Osteoblast (primary cell): Measurements from ENCODE around the gene COL23A1. TPM values are rescaled to one million over a fixed set of nuclear protein-coding genes. Genes with fewer than 3 reads are reported as not detected.

ENCODE experiments used
- DNase-seq: peaks from one replicate; pipeline ENCODE4 v3.0.0; 2011; ENCODE audit warnings: low spot score, mixed read lengths; ENCODE audit not compliant: insufficient read length; ENCODE audit errors: missing footprints
- H2AFZ ChIP-seq: 2 replicates; pipeline ENCODE4 v1.6.0; 2011; ENCODE audit warnings: mild to moderate bottlenecking, low read length
- H3K27ac ChIP-seq: 2 replicates; pipeline ENCODE4 v1.5.1; 2011; ENCODE audit warnings: mild to moderate bottlenecking, low read depth, low read length, moderate library complexity
- H3K27me3 ChIP-seq: 2 replicates; pipeline ENCODE4 v1.6.0; 2012; ENCODE audit warnings: mild to moderate bottlenecking, control low read depth, inconsistent platforms, low read length, moderate library complexity; ENCODE audit not compliant: insufficient read depth
- H3K36me3 ChIP-seq: 2 replicates; pipeline ENCODE4 v1.5.1; 2011; ENCODE audit warnings: mild to moderate bottlenecking, low read length, control low read depth, moderate library complexity; ENCODE audit not compliant: insufficient read depth
- H3K4me1 ChIP-seq: 2 replicates; pipeline ENCODE4 v1.5.1; 2011; ENCODE audit warnings: mild to moderate bottlenecking, low read length, control low read depth, moderate library complexity; ENCODE audit not compliant: insufficient read depth
- H3K4me2 ChIP-seq: 2 replicates; pipeline ENCODE4 v1.6.0; 2011; ENCODE audit warnings: mild to moderate bottlenecking, low read length; ENCODE audit not compliant: insufficient read depth
- H3K4me3 ChIP-seq: fragments of 200-600 bp; sonication (generic); 3 replicates; pipeline ENCODE4 v1.5.1; 2012; ENCODE audit warnings: mild to moderate bottlenecking, low read length, inconsistent platforms; ENCODE audit not compliant: insufficient read depth
- H3K79me2 ChIP-seq: 2 replicates; pipeline ENCODE4 v1.6.0; 2012; ENCODE audit warnings: mild to moderate bottlenecking, low read length, control low read depth, inconsistent platforms; ENCODE audit not compliant: insufficient read depth
- H3K9me3 ChIP-seq: 2 replicates; pipeline ENCODE4 v1.5.1; 2011; ENCODE audit warnings: low read depth, low read length, control low read depth
- H4K20me1 ChIP-seq: 2 replicates; pipeline ENCODE4 v1.6.0; 2012; ENCODE audit warnings: mild to moderate bottlenecking, low read length, control low read depth; ENCODE audit not compliant: insufficient read depth
- total RNA-seq: library from RNA; depleted of rRNA; stranded (reverse); fragments of >200 nt; gene quantifications from 2 replicates; pipeline ENCODE4 v1.2.3, GENCODE V29; 2012
- TF ChIP-seq, protein P1 (sequence below): IDR thresholded peaks from 2 replicates; pipeline ENCODE4 v1.5.1; 2011; ENCODE audit warnings: mild to moderate bottlenecking, low read depth, low read length, moderate library complexity; ENCODE audit errors: extremely low read depth

COL23A1 gene
- total RNA-seq, 1 donor: under 0.01 TPM

DNA sequence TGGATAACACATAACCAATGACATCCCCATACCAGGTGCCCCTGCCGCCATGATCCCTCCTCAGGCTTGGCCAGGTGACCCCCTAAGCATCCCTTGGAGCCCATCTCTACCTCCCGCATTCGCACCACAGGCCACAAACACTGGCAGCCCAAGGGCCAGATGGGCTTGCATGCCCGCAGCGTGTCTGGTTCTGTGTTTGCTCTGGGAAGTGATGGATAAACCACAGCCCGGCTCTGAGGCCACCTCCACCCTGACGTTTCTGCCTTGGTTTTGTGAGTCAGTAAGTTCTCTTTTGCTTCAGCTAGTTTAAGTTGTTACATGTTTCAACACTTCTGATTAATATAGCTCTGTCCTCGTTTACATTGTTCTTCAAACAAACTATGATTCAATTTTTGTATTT, 185.2 kb downstream of the COL23A1 start:
- Histone ChIP-seq H3K79me2 (no peaks in the 10 kb centered on the region), H3K9me3 (no peaks in the 10 kb centered on the region), H3K4me3 (no peak overlapping the region), H3K27me3 (no peaks in the 10 kb centered on the region), H3K36me3 (no peaks in the 10 kb centered on the region), H2AFZ (no peak overlapping the region), H3K4me2 (no peak overlapping the region), H3K27ac (no peak overlapping the region), H3K4me1 (no peaks in the 10 kb centered on the region), H4K20me1 (no peaks in the 10 kb centered on the region)
- TF ChIP-seq, protein P1, sequence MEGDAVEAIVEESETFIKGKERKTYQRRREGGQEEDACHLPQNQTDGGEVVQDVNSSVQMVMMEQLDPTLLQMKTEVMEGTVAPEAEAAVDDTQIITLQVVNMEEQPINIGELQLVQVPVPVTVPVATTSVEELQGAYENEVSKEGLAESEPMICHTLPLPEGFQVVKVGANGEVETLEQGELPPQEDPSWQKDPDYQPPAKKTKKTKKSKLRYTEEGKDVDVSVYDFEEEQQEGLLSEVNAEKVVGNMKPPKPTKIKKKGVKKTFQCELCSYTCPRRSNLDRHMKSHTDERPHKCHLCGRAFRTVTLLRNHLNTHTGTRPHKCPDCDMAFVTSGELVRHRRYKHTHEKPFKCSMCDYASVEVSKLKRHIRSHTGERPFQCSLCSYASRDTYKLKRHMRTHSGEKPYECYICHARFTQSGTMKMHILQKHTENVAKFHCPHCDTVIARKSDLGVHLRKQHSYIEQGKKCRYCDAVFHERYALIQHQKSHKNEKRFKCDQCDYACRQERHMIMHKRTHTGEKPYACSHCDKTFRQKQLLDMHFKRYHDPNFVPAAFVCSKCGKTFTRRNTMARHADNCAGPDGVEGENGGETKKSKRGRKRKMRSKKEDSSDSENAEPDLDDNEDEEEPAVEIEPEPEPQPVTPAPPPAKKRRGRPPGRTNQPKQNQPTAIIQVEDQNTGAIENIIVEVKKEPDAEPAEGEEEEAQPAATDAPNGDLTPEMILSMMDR: no peak
- DNase-seq: peak; percentile 35

GRCh38 chr5:178403956-178404600, 186.1 kb downstream of the COL23A1 start:
- H4K20me1 ChIP-seq: no peaks in the 10 kb centered on the region
- H3K36me3 ChIP-seq: no peaks in the 10 kb centered on the region
- H3K27me3 ChIP-seq: no peaks in the 10 kb centered on the region
- no peaks in the 10 kb centered on the region for H3K9me3 ChIP-seq
- TF ChIP-seq, protein P1: no peak
- no peak overlapping the region for H3K4me2 ChIP-seq
- H3K27ac ChIP-seq: no peak overlapping the region
- no peak for DNase-seq
- H3K79me2 ChIP-seq: no peaks in the 10 kb centered on the region
- H3K4me3 ChIP-seq: no peak overlapping the region
- H3K4me1 ChIP-seq: no peaks in the 10 kb centered on the region
- no peak overlapping the region for H2AFZ ChIP-seq

DNA sequence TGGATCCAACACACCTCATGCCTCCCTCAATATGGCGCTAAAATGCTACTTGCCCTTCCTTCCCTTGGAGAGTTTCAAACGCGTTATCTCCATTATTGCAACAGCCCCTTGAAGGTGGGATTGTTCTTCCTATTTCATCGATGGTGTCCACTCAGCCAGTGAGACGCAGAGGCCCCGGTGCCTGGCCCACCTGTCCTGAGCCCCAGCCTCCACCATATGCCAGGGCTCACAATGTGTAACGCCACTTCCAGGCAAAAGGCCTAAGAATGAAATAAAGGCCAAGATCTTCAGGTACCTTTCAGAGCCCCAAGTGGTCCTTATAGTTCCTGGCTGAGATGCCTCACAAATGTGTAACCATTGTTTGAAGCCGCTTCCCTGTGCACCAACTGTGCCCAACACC, 186.8 kb downstream of the COL23A1 start:
- DNase-seq: no peak
- TF ChIP-seq, protein P1: no peak
- H3K27ac ChIP-seq: no peak overlapping the region

GRCh38 chr5:178399701-178400095, 190.5 kb downstream of the COL23A1 start:
- Histone ChIP-seq H3K4me3 (no peak overlapping the region), H2AFZ (no peak overlapping the region)

More for the DNA sequence above, 186.8 kb downstream of the COL23A1 start:
- no peaks in the 10 kb centered on the region for H3K27me3 ChIP-seq
- no peaks in the 10 kb centered on the region for H3K9me3 ChIP-seq
- no peak overlapping the region for H3K4me2 ChIP-seq
- no peaks in the 10 kb centered on the region for H4K20me1 ChIP-seq
- H3K4me1 ChIP-seq: no peaks in the 10 kb centered on the region
- H3K36me3 ChIP-seq: no peaks in the 10 kb centered on the region
- no peaks in the 10 kb centered on the region for H3K79me2 ChIP-seq
- no peak overlapping the region for H3K4me3 ChIP-seq
- H2AFZ ChIP-seq: no peak overlapping the region

More at GRCh38 chr5:178399701-178400095, 190.5 kb downstream of the COL23A1 start:
- Histone ChIP-seq H3K4me2 (no peak overlapping the region), H3K36me3 (no peaks in the 10 kb centered on the region), H3K79me2 (no peaks in the 10 kb centered on the region), H3K27me3 (no peaks in the 10 kb centered on the region), H3K4me1 (no peaks in the 10 kb centered on the region), H3K9me3 (no peaks in the 10 kb centered on the region), H4K20me1 (no peaks in the 10 kb centered on the region), H3K27ac (no peak overlapping the region)
- TF ChIP-seq, protein P1: no peak
- peak; percentile 82 for DNase-seq
